Hematopoietic multipotent progenitor cell treated with erythropoietin and hydrocortisone succinate and interleukin-3 and kit ligand, for 6 days (in vitro differentiated cells): ENCODE data around the gene ELAC2.
"Not testable (repeated sequence)": the region's sequence is repeated elsewhere in the genome, so short reads cannot be mapped to it uniquely, and the experiment has no call there.

ENCODE experiments used
- DNase-seq: peaks from one replicate; pipeline ENCODE4 v3.0.0-alpha.2; 2015

The ELAC2 gene

GRCh38 chr17:12985431-12986293 lies 32.2 kb downstream of the ELAC2 start:
- DNase-seq: no peak

- DNase-seq: no peak
Measured at GRCh38 chr17:12983991-12984884, 33.6 kb downstream of the ELAC2 start.

GRCh38 chr17:12982224-12982623 lies 35.6 kb downstream of the ELAC2 start:
- DNase-seq: no peak

GRCh38 chr17:12979826-12980500 lies 37.9 kb downstream of the ELAC2 start:
- DNase-seq: no peak

- DNase-seq: no peak
Measured at GRCh38 chr17:12979246-12979645, 38.6 kb downstream of the ELAC2 start.

GRCh38 chr17:12978787-12979186 lies 39.0 kb downstream of the ELAC2 start:
- not testable (repeated sequence) for DNase-seq

GRCh38 chr17:12977008-12977751 lies 40.6 kb downstream of the ELAC2 start:
- DNase-seq: no peak

- no peak for DNase-seq
Measured at GRCh38 chr17:12974005-12974531, 43.8 kb downstream of the ELAC2 start.

GRCh38 chr17:12973496-12974004 lies 44.3 kb downstream of the ELAC2 start:
- no peak for DNase-seq

- DNase-seq: no peak
Measured at GRCh38 chr17:12967962-12968361, 49.9 kb downstream of the ELAC2 start.

- no peak for DNase-seq
Measured at GRCh38 chr17:12966413-12966812, 51.4 kb downstream of the ELAC2 start.

GRCh38 chr17:12965988-12966387 lies 51.8 kb downstream of the ELAC2 start:
- DNase-seq: no peak

- DNase-seq: no peak
Measured at GRCh38 chr17:12964840-12965239, 53.0 kb downstream of the ELAC2 start.

- DNase-seq: no peak
Measured at GRCh38 chr17:12964162-12964561, 53.7 kb downstream of the ELAC2 start.

- DNase-seq: no peak
Measured at GRCh38 chr17:12963505-12963904, 54.3 kb downstream of the ELAC2 start.

GRCh38 chr17:12961655-12962054 lies 56.2 kb downstream of the ELAC2 start:
- DNase-seq: no peak

- no peak for DNase-seq
Measured at GRCh38 chr17:12959441-12959840, 58.4 kb downstream of the ELAC2 start.

GRCh38 chr17:12958786-12959185 lies 59.0 kb downstream of the ELAC2 start:
- no peak for DNase-seq

- DNase-seq: no peak
Measured at GRCh38 chr17:12955521-12955920, 62.3 kb downstream of the ELAC2 start.

- DNase-seq: no peak
Measured at GRCh38 chr17:12953156-12953555, 64.7 kb downstream of the ELAC2 start.

- DNase-seq: no peak
Measured at GRCh38 chr17:12952012-12952411, 65.8 kb downstream of the ELAC2 start.

- no peak for DNase-seq
Measured at GRCh38 chr17:12947047-12947446, 70.8 kb downstream of the ELAC2 start.
